ENCODE measurements around the gene HOXA9.

The HOXA9 gene

GRCh38 chr7:27124902-27125689, 40.2 kb downstream of the HOXA9 start:
- DNase-seq, result no peak

GRCh38 chr7:27124096-27124901, 41.0 kb downstream of the HOXA9 start:
- no peak for DNase-seq

- no peak for DNase-seq
These were observed 41.8 kb downstream of the HOXA9 start for GRCh38 chr7:27123477-27124053.

DNA sequence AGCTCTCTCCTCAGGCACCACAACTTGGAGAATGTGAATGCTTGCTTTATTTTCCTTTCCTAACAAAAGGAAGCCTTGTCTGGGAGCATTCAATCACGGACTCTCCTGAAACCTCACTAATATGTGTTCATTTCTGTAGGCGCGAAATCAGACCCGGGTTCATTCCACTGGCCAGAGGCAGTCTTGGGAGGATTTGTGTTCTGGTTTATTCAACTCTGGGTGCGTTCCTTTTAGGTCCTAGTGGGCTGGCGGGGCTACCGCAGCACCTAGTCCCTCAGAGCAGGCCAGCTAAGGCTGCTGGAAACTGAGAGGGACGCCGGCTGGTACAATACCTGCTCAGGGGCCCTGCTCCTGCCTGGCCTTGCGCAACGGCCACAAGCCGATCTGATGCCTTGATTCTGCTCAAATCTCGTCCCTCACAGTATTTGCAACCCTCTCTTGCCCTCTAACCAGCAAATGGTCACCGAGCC, 42.3 kb downstream of the HOXA9 start:
- no peak for DNase-seq

DNA sequence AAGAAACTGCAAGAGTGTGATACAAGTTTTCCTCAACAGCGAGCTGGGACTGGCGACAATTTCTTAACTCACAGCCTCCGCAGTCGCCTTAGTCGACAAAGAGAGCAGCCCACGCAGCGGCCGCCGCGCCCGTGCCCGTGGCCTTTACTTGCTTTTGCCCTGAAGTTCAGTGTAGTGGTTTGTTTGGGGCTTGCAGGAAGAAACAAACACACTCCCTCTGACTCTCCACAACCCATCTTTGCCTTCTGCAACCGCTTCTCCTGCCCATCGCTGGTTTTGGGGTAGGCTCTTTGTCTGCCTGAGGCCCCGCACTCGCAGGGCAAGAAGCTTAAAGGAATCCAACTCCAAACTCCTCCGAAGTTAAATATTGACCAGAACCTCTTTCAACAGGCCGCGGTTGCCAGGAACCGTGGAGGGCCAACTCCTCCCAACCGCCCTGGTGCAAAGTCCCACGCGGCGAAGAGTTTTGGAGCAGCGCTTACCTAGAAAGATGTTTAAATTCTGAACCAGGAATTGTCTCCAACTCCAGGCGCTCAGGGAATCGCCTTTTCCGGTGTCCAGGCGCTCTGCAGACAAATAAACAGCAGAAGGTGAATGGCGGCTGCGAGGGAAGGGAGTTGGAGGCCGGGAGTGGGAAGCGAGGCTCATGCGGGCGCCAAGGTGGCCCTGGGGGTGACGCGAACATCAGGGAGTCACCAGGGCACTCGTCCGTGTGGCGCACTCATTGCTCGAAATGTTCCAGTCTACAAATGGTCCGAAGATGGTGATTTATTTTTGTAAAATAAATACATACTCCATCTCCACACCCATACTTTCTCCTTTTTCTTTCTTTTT, 43.0 kb downstream of the HOXA9 start:
- no peak for DNase-seq

DNA sequence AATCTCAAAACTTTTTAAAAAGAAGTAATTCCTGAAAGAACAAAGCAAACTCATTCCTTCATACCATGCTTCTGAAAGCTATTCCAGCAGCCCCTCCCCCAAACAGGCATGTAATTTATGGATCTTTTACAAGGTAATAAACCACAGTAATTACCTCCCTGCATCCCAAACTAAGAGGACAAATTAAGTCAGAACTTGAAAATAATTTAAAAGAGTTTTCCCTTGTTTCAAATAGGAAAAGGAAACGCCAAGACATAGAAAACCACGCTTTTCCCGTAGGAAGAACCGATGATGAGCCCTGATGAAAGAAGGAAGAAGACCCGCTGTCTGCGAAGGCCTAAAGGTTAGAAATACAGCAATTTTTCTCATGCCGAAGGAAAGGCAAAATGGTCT, 43.7 kb downstream of the HOXA9 start:
- DNase-seq, result no peak

DNA sequence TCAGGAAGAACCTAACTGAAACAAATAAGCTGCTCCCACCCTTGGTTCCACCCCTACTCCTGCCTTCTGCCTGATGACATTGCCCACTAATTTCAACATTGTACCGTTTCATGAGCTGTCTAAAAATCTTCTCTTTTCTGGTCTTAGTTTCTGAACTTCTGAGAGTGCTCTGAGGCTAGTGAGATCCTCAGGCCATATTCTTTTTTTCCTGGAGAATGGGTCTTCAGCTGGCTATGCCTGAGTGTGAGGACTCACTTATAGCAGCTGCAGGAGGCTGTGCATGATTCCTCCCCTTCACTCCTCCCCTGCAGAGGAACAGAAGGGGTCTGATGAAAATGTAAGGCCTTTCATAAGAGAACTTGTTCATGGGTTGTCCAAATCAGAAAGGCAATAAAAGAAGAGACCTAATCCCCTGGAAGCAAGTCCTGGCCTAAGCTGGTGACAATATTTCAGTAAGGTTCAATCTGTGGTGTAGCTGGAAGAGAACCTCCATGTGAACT, 45.9 kb downstream of the HOXA9 start:
- DNase-seq, result no peak

GRCh38 chr7:27118580-27118979, 46.8 kb downstream of the HOXA9 start:
- no peak for DNase-seq

DNA sequence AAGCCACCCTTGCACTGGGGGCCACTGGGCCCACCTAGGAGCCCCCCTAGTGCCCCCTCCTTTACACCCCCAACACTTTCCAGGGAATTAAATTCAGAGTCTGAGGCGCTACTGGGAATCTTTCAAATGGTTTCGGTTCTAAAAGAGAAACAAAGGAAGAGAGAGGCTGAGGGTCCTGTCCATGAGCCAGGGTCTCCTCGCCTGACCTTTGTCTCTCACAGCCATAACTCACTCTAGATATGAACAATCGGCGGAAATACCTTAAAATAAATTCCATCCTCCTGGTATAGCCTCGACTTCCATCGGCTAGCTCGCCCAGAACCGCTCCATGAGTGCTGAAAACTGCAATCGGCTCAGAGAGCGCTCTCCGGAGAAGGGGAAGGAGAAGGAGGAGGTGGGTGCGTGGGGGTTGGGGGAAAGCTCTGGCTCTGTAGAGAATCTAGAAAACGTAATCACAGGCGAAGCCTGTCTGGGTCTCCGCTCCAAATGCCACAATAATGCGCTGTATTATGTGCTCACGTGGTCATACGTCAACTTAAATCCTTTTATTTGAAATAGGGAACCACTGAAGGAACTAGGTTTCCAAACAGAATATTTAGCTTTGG, 47.3 kb downstream of the HOXA9 start:
- no peak for DNase-seq

DNA sequence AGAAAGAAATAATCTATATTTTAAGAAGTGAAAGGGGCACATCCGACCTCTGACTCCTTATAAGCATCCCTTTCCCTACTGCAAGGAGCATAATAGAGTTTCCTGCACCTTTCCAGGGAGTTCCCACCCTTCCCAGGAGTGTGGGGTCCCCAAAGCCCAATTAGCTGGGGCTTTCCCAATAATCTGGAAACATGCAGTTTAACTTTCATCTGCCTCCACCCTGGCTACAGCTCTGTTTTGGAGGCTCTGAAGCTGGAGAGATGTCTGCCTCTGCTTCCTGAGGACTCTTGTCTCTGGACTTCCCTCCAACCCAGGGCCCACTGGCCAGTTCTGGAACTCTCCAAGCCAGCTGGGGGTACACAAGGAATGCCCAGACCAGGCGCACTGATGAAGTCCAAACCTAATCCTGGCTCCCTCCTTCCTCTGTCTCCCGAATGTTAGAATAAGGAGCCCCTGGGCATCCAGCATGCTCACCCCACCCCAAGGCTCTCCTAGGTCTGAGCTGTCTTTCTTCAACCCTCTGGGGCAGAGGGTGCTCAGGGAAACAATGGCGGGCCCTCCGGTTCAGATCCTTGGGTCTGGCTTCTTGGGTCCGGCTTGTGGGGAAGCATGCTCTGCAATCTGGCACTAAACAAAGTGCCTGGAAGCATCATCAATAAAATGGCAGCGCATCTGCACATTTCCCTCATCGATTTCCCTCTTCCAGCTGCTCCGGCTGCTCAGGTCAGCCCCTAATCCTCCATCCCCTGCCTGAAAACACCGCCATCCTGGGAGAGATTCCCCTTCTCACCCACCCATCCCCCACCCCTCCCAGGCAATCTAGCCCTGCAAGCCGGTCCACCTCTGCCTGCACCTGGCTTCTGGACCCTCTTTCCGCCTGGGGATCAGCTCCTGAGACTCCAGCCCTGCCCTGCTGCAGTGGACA, 48.1 kb downstream of the HOXA9 start:
- DNase-seq, result no peak

DNA sequence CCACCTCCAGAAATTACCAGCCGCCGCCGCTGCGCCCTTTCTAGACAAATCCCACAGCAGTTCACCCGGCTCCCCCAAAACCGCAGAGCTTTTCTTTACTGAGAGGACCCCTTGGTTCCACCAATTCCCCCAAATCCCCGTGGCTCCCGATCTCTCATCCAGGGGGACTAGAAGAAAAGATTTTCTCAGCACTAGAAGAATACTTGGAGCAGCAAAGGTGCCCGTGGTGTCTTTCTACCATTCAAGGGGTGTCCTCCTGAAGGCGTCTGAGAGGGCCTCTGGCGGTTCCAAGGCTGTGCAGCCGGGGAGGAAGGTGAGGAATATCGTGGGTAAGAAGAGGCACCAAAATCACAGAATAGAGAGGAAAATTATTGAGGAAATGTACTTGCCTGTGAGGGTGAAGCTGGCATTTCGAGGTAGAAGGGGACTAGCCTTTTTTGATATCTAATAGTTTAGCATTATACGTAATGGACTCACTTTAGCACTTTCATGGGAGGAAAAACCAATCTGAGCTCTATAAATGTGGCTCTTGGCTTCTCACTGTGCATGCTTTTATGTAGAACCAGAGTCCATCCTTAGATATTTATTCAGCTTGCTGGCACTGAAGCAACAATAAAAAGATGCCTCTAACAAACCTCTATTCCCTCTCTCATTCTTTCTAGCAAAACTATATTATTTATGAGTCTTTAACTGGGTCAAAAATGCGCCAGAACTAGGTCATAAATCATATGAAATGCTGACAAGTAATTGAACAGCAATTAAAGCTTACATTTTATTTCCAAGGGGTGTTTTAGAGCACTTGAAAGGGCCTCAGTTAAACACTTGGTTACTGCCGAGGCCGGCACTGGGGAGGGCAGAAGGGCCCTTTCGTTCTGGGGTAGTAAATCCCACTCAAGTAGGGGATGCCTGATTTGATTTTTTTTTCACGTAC, 49.0 kb downstream of the HOXA9 start:
- DNase-seq, result no peak

- DNase-seq, result no peak
These were observed 49.9 kb downstream of the HOXA9 start for GRCh38 chr7:27115221-27116026.

- no peak for DNase-seq
These were observed 50.5 kb downstream of the HOXA9 start for GRCh38 chr7:27114881-27115220.

- DNase-seq, result no peak
These were observed 51.2 kb downstream of the HOXA9 start for GRCh38 chr7:27113991-27114769.

DNA sequence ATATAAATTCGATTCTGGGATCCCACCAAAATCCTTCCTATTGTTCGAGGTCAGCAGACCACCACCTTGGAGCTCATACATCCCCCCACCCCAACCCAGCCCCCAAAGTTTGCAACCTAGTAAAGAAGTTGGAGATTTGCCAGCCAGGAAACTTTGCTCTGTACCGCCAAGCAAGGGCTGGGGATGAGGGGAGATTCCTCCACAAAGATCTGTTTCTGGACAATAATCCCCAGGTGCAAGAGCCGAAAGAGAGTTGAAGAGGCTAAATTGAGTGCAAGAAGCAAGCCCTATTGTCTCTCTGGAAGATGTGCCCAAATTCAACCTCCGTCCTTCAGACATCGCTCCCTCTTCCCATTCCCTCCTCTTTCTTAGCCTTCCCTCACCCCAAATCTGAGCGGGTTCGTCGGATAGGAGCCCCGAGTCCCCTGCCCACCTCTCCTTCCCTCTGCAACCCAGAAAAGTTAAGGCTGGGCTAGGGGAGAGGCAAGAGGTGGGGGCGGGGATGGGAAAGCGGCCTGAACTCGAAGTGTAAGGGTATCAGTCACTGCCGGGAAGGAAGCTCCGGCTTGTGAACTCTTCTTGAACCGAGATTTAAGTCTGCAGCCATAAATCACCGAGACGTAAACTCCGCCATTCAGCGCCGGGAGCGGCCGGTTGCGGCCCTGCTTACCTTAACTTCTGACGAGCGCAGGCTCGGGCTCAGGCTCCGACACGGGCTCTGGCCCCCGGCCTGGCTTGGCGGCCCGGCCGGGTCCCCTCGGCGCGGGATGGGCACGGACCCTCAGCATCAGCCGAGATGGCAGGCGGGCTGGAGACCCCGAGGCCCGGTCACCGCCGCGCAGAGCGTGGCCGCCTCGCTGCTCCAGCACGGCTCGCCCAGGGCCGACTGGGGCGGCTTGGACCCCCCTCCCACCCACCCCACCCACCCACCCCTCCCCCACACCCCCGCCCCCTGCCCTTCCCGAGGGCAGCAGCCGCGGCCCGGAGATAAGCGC, 52.1 kb downstream of the HOXA9 start:
- no peak for DNase-seq

Measured in hematopoietic multipotent progenitor cell treated with erythropoietin and hydrocortisone succinate and interleukin-3 and kit ligand, for 4 days (in vitro differentiated cells).